Tibial artery (tissue), 4 donors: ENCODE results near the gene KAT14.
"Not testable (repeated sequence)": the region's sequence is repeated elsewhere in the genome, so short reads cannot be mapped to it uniquely, and the experiment has no call there.

Source experiments
- DNase-seq, 2 donors: peaks; one replicate each; pipeline ENCODE4 v3.0.0-alpha.2; 2019
- H3K27ac ChIP-seq, 2 donors: fragments of 200-600 bp; sonication (generic) in 1 of 2; 1 replicate in 1 of 2; 2 replicates in 1 of 2; pipeline ENCODE4 v1.5.1; 2018 to 2019; ENCODE audit warnings: mild to moderate bottlenecking in 1 of 2
- H3K27me3 ChIP-seq, 2 donors: fragments of 200-600 bp; sonication (generic) in 1 of 2; one replicate each; pipeline versions ENCODE4 v1.5.1 to v1.6.0; 2016 to 2019
- H3K36me3 ChIP-seq, 3 donors: fragments of 200-600 bp; sonication (generic) in 2 of 3; one replicate each; pipeline ENCODE4 v1.5.1; 2016 to 2019; ENCODE audit warnings: mild to moderate bottlenecking in 2 of 3
- H3K4me1 ChIP-seq, 4 donors: fragments of 200-600 bp; sonication (generic) in 2 of 4; 1 replicate in 3 of 4; 2 replicates in 1 of 4; pipeline ENCODE4 v1.5.1; 2016 to 2019
- H3K4me3 ChIP-seq, 2 donors: fragments of 200-600 bp; sonication (generic) in 1 of 2; 1 replicate in 1 of 2; 2 replicates in 1 of 2; pipeline ENCODE4 v1.5.1; 2018 to 2019; ENCODE audit warnings: mild to moderate bottlenecking in 2 of 2
- H3K9me3 ChIP-seq, 3 donors: fragments of 200-600 bp; sonication (generic) in 1 of 3; one replicate each; pipeline ENCODE4 v1.5.1; 2016 to 2019
- intact Hi-C: fragments of 100-400 bp; cut with DNase I; formaldehyde crosslinking; loops from one replicate; pipeline ENCODE4 v1.15.0; 2023; ENCODE audit warnings: low total_unique reads
- TF ChIP-seq, protein P1 (sequence below), 2 experiments: fragments of 200-600 bp in 1 of 2; fragments of 450-650 bp in 1 of 2; IDR thresholded peaks; one replicate each; pipeline ENCODE4 v1.5.1; 2017 to 2019; ENCODE audit warnings: antibody characterized with exemption in 2 of 2, mild to moderate bottlenecking in 1 of 2, moderate library complexity in 1 of 2

The KAT14 gene, protein sequence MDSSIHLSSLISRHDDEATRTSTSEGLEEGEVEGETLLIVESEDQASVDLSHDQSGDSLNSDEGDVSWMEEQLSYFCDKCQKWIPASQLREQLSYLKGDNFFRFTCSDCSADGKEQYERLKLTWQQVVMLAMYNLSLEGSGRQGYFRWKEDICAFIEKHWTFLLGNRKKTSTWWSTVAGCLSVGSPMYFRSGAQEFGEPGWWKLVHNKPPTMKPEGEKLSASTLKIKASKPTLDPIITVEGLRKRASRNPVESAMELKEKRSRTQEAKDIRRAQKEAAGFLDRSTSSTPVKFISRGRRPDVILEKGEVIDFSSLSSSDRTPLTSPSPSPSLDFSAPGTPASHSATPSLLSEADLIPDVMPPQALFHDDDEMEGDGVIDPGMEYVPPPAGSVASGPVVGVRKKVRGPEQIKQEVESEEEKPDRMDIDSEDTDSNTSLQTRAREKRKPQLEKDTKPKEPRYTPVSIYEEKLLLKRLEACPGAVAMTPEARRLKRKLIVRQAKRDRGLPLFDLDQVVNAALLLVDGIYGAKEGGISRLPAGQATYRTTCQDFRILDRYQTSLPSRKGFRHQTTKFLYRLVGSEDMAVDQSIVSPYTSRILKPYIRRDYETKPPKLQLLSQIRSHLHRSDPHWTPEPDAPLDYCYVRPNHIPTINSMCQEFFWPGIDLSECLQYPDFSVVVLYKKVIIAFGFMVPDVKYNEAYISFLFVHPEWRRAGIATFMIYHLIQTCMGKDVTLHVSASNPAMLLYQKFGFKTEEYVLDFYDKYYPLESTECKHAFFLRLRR

DNA sequence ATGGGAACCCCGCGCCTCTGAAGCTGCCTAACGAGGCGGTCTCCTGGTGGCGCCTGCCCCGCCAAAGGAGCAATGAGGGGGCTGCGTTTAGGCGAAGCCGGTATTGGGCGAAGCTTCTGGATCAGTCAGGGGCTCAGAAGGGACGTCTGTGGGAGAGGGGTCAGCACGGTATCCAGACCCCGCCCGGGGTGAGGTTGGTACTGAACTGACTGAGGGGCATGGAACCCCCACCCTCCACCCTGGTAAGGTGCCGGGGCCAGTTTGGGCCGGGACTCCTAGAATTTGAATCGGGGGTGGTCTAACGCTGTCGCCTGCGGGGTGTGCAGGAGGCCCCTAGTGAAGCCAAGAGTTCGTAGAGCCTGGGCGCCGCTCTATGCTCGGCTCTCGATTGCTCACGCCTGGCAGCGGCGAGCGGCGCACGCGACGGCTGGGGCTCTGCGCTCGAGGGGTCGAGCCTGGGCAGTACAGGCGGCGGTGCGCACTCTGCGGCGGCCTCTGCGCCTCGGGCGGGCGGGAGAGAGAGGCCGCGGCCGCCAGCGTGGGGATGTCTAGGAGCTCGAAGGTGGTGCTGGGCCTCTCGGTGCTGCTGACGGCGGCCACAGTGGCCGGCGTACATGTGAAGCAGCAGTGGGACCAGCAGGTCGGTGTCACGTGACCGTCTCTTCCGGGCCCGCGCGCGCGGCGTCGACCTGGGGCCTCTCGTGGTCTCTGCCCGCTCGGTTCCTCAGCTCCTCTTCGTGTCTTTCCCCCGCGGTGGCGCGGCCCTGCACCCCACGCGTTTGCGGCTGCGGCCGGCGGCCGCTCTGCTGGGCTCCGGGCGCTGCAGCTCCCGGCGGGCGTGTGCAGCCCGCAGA is at the start of gene KAT14, which contains the start of gene PET117:
Gene KAT14 (plus strand): TSS at position 452 of the 854 bp plus-strand sequence. CDS start 4,798 bp downstream, outside the sequence.
Gene PET117 (plus strand): TSS at position 452 of the 854 bp plus-strand sequence. CDS start 93 bp downstream, at position 545.
- intact Hi-C loops: loop anchor here (2.0 kb wide), 1 partner anchor 151 kb away; the partner anchor contains the start of gene ZNF133
- peak within 1 kb of the TSS; percentile 77 to 95 for H3K27ac ChIP-seq
- H3K4me3 ChIP-seq: peak within 1 kb of the TSS; percentile 70 to 95
- no peaks in the 10 kb centered on the region for H3K27me3 ChIP-seq
- TF ChIP-seq, protein P1, sequence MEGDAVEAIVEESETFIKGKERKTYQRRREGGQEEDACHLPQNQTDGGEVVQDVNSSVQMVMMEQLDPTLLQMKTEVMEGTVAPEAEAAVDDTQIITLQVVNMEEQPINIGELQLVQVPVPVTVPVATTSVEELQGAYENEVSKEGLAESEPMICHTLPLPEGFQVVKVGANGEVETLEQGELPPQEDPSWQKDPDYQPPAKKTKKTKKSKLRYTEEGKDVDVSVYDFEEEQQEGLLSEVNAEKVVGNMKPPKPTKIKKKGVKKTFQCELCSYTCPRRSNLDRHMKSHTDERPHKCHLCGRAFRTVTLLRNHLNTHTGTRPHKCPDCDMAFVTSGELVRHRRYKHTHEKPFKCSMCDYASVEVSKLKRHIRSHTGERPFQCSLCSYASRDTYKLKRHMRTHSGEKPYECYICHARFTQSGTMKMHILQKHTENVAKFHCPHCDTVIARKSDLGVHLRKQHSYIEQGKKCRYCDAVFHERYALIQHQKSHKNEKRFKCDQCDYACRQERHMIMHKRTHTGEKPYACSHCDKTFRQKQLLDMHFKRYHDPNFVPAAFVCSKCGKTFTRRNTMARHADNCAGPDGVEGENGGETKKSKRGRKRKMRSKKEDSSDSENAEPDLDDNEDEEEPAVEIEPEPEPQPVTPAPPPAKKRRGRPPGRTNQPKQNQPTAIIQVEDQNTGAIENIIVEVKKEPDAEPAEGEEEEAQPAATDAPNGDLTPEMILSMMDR (IDR thresholded peaks at IDR 0.05): no peak
- peaks cover 4 to 6% (median 6%) of the 10 kb centered on the region in 3 donors for H3K36me3 ChIP-seq
- DNase-seq: peak; percentile 85 to 93
- peaks cover 0 to 30% (median 21%) of the 10 kb centered on the region in 4 donors for H3K4me1 ChIP-seq
- no peaks in the 10 kb centered on the region for H3K9me3 ChIP-seq

DNA sequence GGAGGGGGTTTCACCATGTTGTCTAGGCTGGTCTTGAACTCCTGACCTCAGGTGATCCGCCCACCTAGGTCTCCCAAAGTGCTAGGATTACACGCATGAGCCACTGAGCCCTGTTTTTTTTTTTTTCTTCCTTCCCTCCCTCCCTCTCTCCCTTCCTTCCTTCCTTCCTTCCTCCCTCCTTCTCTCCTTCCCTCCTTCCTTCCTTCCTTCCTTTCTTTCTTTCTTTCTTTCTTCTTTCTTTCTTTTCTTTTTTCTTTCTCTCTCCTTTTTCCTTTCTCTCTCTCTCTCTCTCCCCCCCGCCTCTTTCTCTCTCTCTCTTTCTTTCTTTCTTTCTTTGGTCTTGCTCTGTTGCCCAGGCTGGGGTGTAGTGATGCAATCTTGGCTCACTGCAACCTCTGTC is 49.4 kb upstream of the KAT14 start:
- H3K9me3 ChIP-seq, H3K4me1 ChIP-seq, DNase-seq, H3K36me3 ChIP-seq, H3K27me3 ChIP-seq, H3K27ac ChIP-seq, H3K4me3 ChIP-seq, intact Hi-C loops: not testable (repeated sequence)

DNA sequence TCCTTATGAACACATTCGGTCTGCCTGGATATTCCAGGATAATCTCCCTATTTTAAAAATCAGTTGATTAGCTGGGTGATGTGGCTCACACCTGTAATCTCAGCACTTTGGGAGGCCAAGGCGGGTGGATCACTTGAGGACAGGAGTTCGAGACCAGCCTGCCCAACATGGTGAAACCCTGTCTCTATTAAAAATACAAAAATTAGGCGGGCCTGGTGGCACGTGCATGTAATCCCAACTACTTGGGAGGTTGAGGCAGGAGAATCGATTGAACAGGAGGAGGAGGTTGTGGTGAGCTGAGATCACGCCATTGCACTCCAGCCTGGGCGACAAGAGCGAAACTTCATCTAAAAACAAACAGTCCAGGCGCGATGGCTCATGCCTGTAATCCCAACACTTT is 48.8 kb upstream of the KAT14 start:
- H3K27me3 ChIP-seq, intact Hi-C loops, H3K4me1 ChIP-seq, H3K36me3 ChIP-seq, H3K27ac ChIP-seq, DNase-seq, H3K4me3 ChIP-seq, H3K9me3 ChIP-seq: not testable (repeated sequence)

DNA sequence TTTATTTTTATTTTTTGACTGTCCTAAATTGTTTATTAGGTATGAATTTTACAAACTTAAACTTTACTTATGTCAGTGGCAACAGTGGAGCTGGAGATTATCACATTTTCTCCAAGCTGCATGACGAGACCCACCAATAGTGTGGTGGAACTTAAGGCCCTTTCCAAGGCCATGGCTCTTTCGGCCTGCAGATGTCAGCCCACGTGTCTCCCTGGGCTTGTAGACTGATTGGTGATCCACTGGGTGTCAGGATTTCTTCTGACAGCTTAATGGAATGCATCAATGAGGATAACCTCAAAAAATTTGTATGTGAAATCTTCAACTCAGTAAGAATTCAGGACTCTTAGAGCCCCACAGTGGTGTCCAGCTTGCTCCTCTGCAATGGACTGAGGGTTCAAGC is 47.6 kb upstream of the KAT14 start:
- H3K9me3 ChIP-seq: no peaks in the 10 kb centered on the region
- no peak overlapping the region for H3K4me3 ChIP-seq
- intact Hi-C loops: no loop called here
- TF ChIP-seq, protein P1 (IDR thresholded peaks at IDR 0.05): no peak
- no peak for DNase-seq
- H3K36me3 ChIP-seq: no peaks in the 10 kb centered on the region
- H3K4me1 ChIP-seq: no peaks in the 10 kb centered on the region
- H3K27me3 ChIP-seq: no peaks in the 10 kb centered on the region
- no peak overlapping the region for H3K27ac ChIP-seq

DNA sequence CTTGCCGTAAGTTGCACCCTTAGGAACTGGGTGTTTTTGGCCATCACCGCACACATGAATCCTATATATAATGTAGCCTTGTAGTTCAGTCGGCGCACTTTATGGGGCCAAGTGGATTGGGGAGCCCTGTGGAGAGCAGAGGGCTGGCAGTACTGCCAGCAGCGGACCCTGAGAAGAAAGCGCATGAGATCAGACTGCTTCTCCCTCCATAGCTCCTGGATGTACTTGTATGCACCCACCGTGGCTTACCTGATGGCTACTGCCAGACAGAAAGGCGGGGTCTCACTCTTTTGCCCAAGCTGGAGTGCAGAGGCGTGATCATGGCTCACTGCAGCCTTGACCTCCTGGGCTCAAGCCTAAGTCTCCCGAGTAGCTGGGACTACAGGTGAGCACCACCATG is 47.2 kb upstream of the KAT14 start:
- Histone ChIP-seq H3K9me3 (no peaks in the 10 kb centered on the region), H3K27ac (no peak overlapping the region), H3K4me3 (no peak overlapping the region), H3K36me3 (no peaks in the 10 kb centered on the region), H3K27me3 (no peaks in the 10 kb centered on the region), H3K4me1 (no peaks in the 10 kb centered on the region)
- intact Hi-C loops: no loop called here
- TF ChIP-seq, protein P1 (IDR thresholded peaks at IDR 0.05): no peak
- no peak for DNase-seq

DNA sequence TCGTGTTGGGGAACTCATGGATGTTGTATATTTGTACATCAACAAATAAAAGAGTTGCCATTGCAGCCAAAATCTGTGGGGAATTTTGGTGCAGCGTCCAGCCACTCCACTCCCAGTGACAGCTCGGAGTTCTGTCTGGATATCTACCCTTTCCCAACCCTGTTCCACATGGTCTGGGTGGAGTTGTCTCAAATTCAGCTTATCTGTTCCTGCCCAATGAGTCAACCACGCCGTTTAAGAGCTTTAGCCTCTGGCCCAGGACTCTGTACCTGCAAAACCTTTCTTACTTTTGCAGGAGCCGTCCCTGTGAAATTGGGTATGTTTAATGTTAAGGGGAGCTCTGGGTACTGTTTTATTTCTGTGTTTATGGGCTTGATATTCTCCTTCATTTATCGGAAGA is 46.0 kb upstream of the KAT14 start:
- TF ChIP-seq, protein P1 (IDR thresholded peaks at IDR 0.05): no peak
- no peak for DNase-seq
- Histone ChIP-seq H3K9me3 (no peaks in the 10 kb centered on the region), H3K27ac (no peak overlapping the region), H3K27me3 (no peaks in the 10 kb centered on the region), H3K36me3 (no peaks in the 10 kb centered on the region), H3K4me1 (no peaks in the 10 kb centered on the region), H3K4me3 (no peak overlapping the region)
- intact Hi-C loops: no loop called here
